22Rv1 (cell line): ENCODE data around the gene SMIM22.
A peak's percentile ranks its signal among the peaks of the same experiment; 100 is the strongest.
"Not testable (repeated sequence)": the region's sequence is repeated elsewhere in the genome, so short reads cannot be mapped to it uniquely, and the experiment has no call there.

Experiments
- H3K27ac ChIP-seq: fragments of 450-650 bp; 2 replicates; pipeline ENCODE4 v1.5.1; 2017
- ZFX ChIP-seq: fragments of 450-650 bp; IDR thresholded peaks from 2 replicates; pipeline ENCODE4 v1.6.1; 2017; ENCODE audit warnings: antibody characterized with exemption, borderline replicate concordance
- TF ChIP-seq, protein P1 (sequence below): fragments of 450-650 bp; IDR thresholded peaks from 2 replicates; pipeline ENCODE4 v1.5.1; 2017; ENCODE audit warnings: mild to moderate bottlenecking

Gene SMIM22

GRCh38 chr16:4783251-4783950 is 11.8 kb upstream of the SMIM22 start:
- no peak for TF ChIP-seq ZFX
- TF ChIP-seq, protein P1, sequence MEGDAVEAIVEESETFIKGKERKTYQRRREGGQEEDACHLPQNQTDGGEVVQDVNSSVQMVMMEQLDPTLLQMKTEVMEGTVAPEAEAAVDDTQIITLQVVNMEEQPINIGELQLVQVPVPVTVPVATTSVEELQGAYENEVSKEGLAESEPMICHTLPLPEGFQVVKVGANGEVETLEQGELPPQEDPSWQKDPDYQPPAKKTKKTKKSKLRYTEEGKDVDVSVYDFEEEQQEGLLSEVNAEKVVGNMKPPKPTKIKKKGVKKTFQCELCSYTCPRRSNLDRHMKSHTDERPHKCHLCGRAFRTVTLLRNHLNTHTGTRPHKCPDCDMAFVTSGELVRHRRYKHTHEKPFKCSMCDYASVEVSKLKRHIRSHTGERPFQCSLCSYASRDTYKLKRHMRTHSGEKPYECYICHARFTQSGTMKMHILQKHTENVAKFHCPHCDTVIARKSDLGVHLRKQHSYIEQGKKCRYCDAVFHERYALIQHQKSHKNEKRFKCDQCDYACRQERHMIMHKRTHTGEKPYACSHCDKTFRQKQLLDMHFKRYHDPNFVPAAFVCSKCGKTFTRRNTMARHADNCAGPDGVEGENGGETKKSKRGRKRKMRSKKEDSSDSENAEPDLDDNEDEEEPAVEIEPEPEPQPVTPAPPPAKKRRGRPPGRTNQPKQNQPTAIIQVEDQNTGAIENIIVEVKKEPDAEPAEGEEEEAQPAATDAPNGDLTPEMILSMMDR: no peak
- no peak overlapping the region for H3K27ac ChIP-seq

DNA sequence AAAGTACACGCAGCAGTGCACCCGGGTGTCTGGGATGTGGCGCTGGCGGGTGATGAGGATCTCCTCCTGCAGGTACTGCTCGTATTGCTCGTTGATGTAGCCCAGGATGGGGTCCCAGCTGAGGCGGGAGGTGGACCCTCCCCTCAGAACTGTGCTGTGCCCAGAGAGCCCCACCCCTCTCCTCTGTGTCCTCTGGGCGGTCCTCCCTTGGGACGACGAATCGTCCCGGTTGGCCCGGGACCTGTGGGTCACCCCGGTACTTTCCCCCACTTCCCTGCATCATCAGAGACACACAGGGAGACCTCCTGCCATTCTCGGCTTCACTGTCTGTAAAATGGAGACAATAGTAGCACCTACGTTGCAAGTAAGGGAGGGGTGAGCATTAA is 11.2 kb upstream of the SMIM22 start:
- H3K27ac ChIP-seq: no peak overlapping the region
- no peak for TF ChIP-seq ZFX
- TF ChIP-seq, protein P1: no peak

GRCh38 chr16:4784444-4784987 is 10.7 kb upstream of the SMIM22 start:
- not testable (repeated sequence) for H3K27ac ChIP-seq

- no peak for TF ChIP-seq ZFX
- TF ChIP-seq, protein P1: no peak
- H3K27ac ChIP-seq: no peak overlapping the region
These were observed 9.3 kb upstream of the SMIM22 start for GRCh38 chr16:4785758-4786433.

GRCh38 chr16:4787068-4787467 is 8.1 kb upstream of the SMIM22 start:
- TF ChIP-seq, protein P1: no peak
- TF ChIP-seq ZFX: no peak
- no peak overlapping the region for H3K27ac ChIP-seq

DNA sequence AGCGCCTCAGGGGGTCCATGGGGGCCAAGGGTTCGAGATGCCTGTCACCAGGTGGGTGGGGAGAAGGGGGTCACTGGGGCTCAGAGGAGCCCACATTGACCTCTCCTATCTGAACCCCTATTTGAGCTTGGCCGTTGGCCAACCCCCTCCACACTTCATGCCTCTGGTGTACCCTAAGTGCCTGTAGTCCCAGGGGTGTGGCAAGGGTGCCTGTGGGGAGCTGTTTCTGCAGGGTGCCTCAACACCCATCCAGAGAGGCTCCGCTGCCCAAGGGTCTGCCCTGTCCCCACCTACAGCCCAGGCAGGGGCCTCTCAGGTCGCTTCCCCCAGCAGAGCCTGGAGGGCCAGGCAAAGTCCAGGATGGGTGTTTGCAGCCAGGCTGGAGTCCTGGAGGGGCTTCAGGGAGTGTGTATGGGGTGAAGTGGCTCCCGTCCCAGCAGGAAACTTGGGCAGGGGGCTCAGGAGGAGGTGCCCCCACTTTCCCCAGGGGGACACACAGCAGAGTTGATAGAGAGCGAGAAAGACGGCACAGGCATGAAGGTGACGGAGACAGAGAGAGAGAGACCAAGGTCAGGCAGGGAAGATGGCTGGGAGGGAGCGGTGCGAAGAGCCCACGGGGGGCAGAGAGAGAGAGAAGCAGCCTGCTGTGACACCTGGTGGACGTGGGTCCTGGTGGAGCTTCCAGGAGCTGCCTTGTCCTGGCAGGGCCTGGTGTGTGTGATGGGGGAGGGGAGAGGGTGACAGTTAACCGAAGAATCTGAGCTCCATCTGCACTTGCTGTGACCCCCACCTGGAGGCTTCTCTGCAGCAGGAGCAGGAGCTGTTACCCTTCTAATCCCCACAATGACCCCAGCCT is 7.3 kb upstream of the SMIM22 start, which contains the start of gene SEPTIN12:
Gene SEPTIN12, minus strand, starts transcription at position 719 of the 856 bp plus-strand sequence. Its CDS starts 700 bp downstream, at position 19.
- H3K27ac ChIP-seq: peak within 1 kb of the TSS; percentile 29; the same call in 1 of the 2 replicates
- TF ChIP-seq, protein P1: no peak
- TF ChIP-seq ZFX: no peak

- TF ChIP-seq, protein P1: no peak
- TF ChIP-seq ZFX: no peak
- H3K27ac ChIP-seq: peak overlapping the region; percentile 29; the same call in 1 of the 2 replicates
These were observed 6.7 kb upstream of the SMIM22 start for GRCh38 chr16:4788489-4788889.
